HEK293 (cell line): ENCODE data around the gene LHX2.

ENCODE experiments used
- ATF2 ChIP-seq: fragments of 450-650 bp; formaldehyde crosslinking; IDR thresholded peaks from 2 replicates; pipeline ENCODE4 v1.5.1; 2016; ENCODE audit warnings: missing biosample characterization, missing genetic modification characterization, low read depth
- CTCF ChIP-seq: fragments of 450-650 bp; formaldehyde crosslinking; IDR thresholded peaks from 2 replicates; pipeline ENCODE4 v1.5.1; 2016; ENCODE audit warnings: missing biosample characterization, missing genetic modification characterization
- KLF16 ChIP-seq: fragments of 450-650 bp; formaldehyde crosslinking; IDR thresholded peaks from 2 replicates; pipeline ENCODE4 v1.5.1; 2017; ENCODE audit warnings: missing biosample characterization, missing genetic modification characterization
- SALL2 ChIP-seq: fragments of 450-650 bp; formaldehyde crosslinking; IDR thresholded peaks from 2 replicates; pipeline ENCODE4 v1.5.0; 2017; ENCODE audit warnings: missing biosample characterization, mild to moderate bottlenecking, missing genetic modification characterization, borderline replicate concordance
- ZFP37 ChIP-seq: fragments of 450-650 bp; formaldehyde crosslinking; IDR thresholded peaks from 2 replicates; pipeline ENCODE4 v1.5.1; 2016; ENCODE audit warnings: missing biosample characterization, missing genetic modification characterization
- ZNF133 ChIP-seq: fragments of 450-650 bp; formaldehyde crosslinking; IDR thresholded peaks from 2 replicates; pipeline ENCODE4 v1.5.1; 2016; ENCODE audit warnings: missing biosample characterization, missing genetic modification characterization
- ZNF274 ChIP-seq, 2 experiments: fragments of 200-500 bp in 1 of 2; fragments of 450-650 bp in 1 of 2; sonication (Bioruptor generic) in 1 of 2; formaldehyde crosslinking in 1 of 2; IDR thresholded peaks; 2 replicates each; pipeline versions ENCODE4 v1.5.1 to v1.6.1; 2014 to 2016; ENCODE audit warnings: borderline replicate concordance in 1 of 2, inconsistent platforms in 1 of 2, low read length in 1 of 2, missing biosample characterization in 1 of 2, missing genetic modification characterization in 1 of 2
- ZNF350 ChIP-seq: fragments of 450-650 bp; formaldehyde crosslinking; IDR thresholded peaks from 2 replicates; pipeline ENCODE4 v1.5.0; 2017; ENCODE audit warnings: missing biosample characterization, mild to moderate bottlenecking, missing genetic modification characterization
- ZNF423 ChIP-seq: fragments of 450-650 bp; formaldehyde crosslinking; IDR thresholded peaks from 2 replicates; pipeline ENCODE4 v1.5.1; 2016; ENCODE audit warnings: missing biosample characterization, missing genetic modification characterization
- ZNF501 ChIP-seq: fragments of 450-650 bp; formaldehyde crosslinking; IDR thresholded peaks from 2 replicates; pipeline ENCODE4 v1.5.1; 2016; ENCODE audit warnings: missing biosample characterization, missing genetic modification characterization
- ZNF639 ChIP-seq: fragments of 450-650 bp; formaldehyde crosslinking; IDR thresholded peaks from 2 replicates; pipeline ENCODE4 v1.5.1; 2016; ENCODE audit warnings: missing biosample characterization, missing genetic modification characterization
- ZNF830 ChIP-seq: fragments of 450-650 bp; IDR thresholded peaks from 2 replicates; pipeline ENCODE4 v1.5.0; 2018; ENCODE audit warnings: missing biosample characterization, missing genetic modification characterization, low read depth, mild to moderate bottlenecking, moderate library complexity
- TF ChIP-seq, protein P1 (sequence below): fragments of 450-650 bp; formaldehyde crosslinking; IDR thresholded peaks from 2 replicates; pipeline ENCODE4 v1.5.1; 2016; ENCODE audit warnings: missing biosample characterization, missing genetic modification characterization

- no peak for TF ChIP-seq CTCF (tag by site-specific recombination)
- TF ChIP-seq ZNF639: no peak
- no peak for TF ChIP-seq KLF16 (tag by site-specific recombination)
- TF ChIP-seq ATF2: no peak
- TF ChIP-seq, protein P1, sequence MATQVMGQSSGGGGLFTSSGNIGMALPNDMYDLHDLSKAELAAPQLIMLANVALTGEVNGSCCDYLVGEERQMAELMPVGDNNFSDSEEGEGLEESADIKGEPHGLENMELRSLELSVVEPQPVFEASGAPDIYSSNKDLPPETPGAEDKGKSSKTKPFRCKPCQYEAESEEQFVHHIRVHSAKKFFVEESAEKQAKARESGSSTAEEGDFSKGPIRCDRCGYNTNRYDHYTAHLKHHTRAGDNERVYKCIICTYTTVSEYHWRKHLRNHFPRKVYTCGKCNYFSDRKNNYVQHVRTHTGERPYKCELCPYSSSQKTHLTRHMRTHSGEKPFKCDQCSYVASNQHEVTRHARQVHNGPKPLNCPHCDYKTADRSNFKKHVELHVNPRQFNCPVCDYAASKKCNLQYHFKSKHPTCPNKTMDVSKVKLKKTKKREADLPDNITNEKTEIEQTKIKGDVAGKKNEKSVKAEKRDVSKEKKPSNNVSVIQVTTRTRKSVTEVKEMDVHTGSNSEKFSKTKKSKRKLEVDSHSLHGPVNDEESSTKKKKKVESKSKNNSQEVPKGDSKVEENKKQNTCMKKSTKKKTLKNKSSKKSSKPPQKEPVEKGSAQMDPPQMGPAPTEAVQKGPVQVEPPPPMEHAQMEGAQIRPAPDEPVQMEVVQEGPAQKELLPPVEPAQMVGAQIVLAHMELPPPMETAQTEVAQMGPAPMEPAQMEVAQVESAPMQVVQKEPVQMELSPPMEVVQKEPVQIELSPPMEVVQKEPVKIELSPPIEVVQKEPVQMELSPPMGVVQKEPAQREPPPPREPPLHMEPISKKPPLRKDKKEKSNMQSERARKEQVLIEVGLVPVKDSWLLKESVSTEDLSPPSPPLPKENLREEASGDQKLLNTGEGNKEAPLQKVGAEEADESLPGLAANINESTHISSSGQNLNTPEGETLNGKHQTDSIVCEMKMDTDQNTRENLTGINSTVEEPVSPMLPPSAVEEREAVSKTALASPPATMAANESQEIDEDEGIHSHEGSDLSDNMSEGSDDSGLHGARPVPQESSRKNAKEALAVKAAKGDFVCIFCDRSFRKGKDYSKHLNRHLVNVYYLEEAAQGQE (tag by site-specific recombination): no peak
- TF ChIP-seq ZNF350 (tag by site-specific recombination): no peak
- no peak for TF ChIP-seq ZFP37 (tag by site-specific recombination)
- TF ChIP-seq ZNF501 (tag by site-specific recombination): no peak
- TF ChIP-seq ZNF423 (tag by site-specific recombination): no peak
- no peak for TF ChIP-seq ZNF133 (tag by site-specific recombination)
- no peak for TF ChIP-seq ZNF830 (tag by site-specific recombination)
- TF ChIP-seq ZNF274 (IDR thresholded peaks at IDR 0.05; ENCODE audit: low read length): no peak
- TF ChIP-seq ZNF274 (tag by site-specific recombination; IDR thresholded peaks at IDR 0.05; ENCODE audit: borderline replicate concordance): no peak
- TF ChIP-seq SALL2 (tag by site-specific recombination): no peak
These were observed 3.3 kb upstream of the LHX2 start for GRCh38 chr9:124008303-124008693.
